Stimulated activated CD4-positive, alpha-beta T cell treated with anti-CD3 and anti-CD28 coated beads, Interleukin-4, amount 100 ng/mL, for 48 hours (primary cell): ENCODE measurements around the gene CAMK2N2.

Source experiments
- DNase-seq, 2 donors: peaks; one replicate each; pipeline ENCODE4 v3.0.0-alpha.2; 2020; ENCODE audit warnings: low read depth in 2 of 2

CAMK2N2 gene

GRCh38 chr3:184261270-184261853 is at the start of gene CAMK2N2:
TSS of gene CAMK2N2 (minus strand) at chr3:184261553. CDS start at chr3:184261285, 268 bp downstream.
- peak; percentile 34 to 54 for DNase-seq

GRCh38 chr3:184308744-184309143 is 47.4 kb upstream of the CAMK2N2 start:
- no peak for DNase-seq

DNA sequence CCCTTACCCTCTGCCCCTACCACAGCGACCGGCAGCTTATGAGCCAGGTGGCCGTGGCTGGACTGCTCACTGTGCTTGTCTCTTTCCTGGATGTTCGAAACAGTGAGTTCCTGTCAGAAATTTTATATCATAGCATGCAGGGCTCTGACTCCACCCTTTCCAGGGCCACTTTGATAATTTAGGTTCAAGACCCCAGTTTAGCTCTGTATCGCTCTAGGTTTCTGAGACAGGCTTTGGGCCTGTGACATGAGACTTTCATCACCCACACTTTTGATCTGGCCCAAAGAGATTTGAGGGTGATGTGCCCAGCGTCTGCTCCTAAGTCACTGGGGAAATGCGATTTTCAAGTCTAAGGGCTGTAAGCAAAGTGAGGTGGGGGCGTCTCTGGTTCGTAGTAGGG is 46.6 kb upstream of the CAMK2N2 start:
- DNase-seq: no peak

- no peak for DNase-seq
Observed at GRCh38 chr3:184306341-184306972, 45.1 kb upstream of the CAMK2N2 start.

- DNase-seq: no peak
Observed at GRCh38 chr3:184305577-184305976, 44.2 kb upstream of the CAMK2N2 start.

DNA sequence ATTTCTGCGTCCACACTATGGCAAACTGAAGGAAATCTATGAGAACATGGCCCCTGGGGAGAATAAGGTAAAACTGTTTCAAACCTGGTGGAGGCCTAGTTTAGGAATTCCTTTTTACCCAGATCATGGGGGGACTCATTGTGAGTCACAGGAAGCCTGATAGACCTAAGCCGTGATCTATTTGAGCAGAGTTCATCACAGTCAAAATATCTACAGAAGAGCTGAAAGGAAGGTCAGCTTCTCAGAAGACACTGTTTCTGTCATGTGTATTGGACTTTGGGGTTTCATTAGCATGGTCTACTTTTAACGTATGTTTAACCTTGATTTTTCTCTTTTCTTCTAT is 39.0 kb upstream of the CAMK2N2 start:
- no peak for DNase-seq

GRCh38 chr3:184299488-184300377 is 38.4 kb upstream of the CAMK2N2 start:
- no peak for DNase-seq

GRCh38 chr3:184298759-184299487 is 37.6 kb upstream of the CAMK2N2 start, which contains the start of gene PSMD2:
TSS of gene PSMD2 (plus strand) at chr3:184299241. CDS start at chr3:184299267, 26 bp downstream.
- peak; percentile 98 to 99 for DNase-seq

GRCh38 chr3:184296616-184297015 is 35.3 kb upstream of the CAMK2N2 start:
- no peak for DNase-seq

GRCh38 chr3:184295771-184296170 is 34.4 kb upstream of the CAMK2N2 start:
- DNase-seq: no peak

DNA sequence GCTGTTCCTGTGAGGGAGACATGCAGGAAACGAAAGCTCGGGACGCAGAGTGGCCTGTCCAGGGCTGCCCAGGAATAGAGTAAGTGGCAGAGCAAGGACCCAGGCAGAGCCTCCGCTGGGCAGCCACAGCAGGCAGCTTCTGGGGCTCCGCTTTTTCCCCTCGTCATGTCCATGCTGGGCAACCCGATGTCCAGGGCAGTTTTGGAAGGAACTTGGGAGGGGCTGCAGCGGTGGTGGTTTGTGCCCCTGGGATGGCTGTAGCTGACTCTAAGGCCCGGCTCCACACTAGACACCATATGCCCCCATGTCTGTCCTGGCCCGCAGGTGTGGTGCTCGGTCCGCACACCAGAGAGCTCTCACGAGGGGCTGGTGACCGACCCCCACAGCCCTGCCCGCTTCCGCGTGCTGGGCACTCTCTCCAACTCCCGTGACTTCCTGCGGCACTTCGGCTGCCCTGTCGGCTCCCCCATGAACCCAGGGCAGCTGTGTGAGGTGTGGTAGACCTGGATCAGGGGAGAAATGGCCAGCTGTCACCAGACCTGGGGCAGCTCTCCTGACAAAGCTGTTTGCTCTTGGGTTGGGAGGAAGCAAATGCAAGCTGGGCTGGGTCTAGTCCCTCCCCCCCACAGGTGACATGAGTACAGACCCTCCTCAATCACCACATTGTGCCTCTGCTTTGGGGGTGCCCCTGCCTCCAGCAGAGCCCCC is 30.5 kb upstream of the CAMK2N2 start:
- DNase-seq: no peak

GRCh38 chr3:184291044-184291737 is 29.8 kb upstream of the CAMK2N2 start:
- no peak for DNase-seq

DNA sequence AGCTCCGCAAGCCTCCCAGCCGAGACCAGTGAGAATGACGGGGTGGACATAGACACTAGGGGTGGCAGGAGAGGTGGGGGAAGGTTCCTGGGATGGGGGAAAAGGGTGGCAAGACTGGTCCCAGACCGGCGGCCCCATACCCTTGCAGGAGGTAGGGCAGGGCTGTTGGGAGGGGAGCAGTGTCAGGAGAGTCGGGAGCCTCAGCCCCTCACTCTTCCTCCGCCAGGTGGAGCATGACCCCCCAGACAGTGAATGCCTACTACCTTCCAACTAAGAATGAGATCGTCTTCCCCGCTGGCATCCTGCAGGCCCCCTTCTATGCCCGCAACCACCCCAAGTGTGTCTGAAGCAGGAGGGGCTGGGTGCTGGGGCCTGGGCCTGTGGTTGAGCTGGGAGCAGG is 29.0 kb upstream of the CAMK2N2 start:
- no peak for DNase-seq

DNA sequence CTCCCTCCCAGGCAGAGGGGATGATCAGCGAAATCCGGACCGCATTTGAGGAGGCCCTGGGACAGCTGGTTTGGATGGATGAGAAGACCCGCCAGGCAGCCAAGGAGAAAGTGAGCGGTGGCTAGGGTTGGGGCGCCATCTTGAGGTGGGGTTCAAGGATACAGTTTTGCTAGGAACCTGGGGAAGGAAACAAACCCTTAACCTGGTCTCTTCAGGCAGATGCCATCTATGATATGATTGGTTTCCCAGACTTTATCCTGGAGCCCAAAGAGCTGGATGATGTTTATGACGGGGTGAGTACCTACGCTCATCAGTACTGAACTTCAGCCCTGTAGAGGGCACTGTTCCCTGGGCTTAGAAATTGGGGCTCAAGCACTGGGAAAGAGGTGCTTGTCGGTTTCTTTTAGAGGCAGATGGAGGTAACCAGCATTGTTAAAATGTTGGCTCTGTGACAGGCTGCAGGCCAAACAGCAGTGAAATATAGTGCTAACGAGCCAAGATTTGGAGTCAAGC is 28.1 kb upstream of the CAMK2N2 start:
- DNase-seq: peak; percentile 58 to 66

DNA sequence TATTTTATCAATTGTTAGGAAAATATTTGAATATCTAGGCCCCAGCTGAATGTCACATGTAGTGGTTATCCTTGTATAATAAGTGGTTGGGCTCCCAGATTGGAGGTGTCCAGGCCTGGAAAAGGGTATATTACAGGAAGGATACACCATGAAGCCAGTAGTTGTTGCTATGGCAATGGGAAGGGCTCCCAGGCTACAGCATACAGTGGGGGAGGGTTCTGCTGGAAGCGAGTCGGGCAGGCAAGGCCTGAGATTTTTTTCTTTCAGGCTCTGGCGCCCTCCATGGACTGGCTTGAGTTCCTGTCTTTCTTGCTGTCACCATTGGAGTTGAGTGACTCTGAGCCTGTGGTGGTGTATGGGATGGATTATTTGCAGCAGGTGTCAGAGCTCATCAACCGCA is 23.3 kb upstream of the CAMK2N2 start:
- DNase-seq: no peak

GRCh38 chr3:184283681-184284080 is 22.3 kb upstream of the CAMK2N2 start:
- no peak for DNase-seq

GRCh38 chr3:184282941-184283340 is 21.6 kb upstream of the CAMK2N2 start:
- no peak for DNase-seq

DNA sequence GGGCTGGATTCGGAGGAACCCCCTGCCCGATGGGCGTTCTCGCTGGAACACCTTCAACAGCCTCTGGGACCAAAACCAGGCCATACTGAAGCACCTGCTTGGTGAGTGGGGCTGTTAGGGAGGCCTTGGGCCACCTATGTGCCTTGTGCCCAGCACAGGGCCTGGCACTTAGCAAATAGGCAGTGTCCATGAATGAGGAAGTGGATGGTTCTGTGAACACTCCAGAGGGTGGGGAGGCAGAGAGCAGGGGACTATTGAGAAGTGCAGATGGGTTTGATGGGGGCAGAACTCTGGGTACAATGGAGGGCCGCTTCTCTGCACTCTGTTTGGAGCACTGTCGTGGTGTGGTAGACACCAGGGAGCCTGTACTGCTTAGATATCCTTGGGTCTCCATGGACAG is 16.0 kb upstream of the CAMK2N2 start:
- DNase-seq: no peak

GRCh38 chr3:184275961-184276910 is 14.9 kb upstream of the CAMK2N2 start, which contains the start of gene ECE2:
TSS of gene ECE2 (plus strand) at chr3:184276022. CDS start at chr3:184276154, 132 bp downstream.
- no peak for DNase-seq
